GM19452 (cell line): ENCODE measurements around the gene ANAPC1.
A peak's percentile ranks its signal among the peaks of the same experiment; 100 is the strongest.
"Not testable (repeated sequence)": the region's sequence is repeated elsewhere in the genome, so short reads cannot be mapped to it uniquely, and the experiment has no call there.

ENCODE experiments used
- ATAC-seq: cut with Tn5 transposase; IDR thresholded peaks from one replicate; pipeline ENCODE4 v1.9.1; 2021; ENCODE audit not compliant: unreplicated experiment

The ANAPC1 gene

DNA sequence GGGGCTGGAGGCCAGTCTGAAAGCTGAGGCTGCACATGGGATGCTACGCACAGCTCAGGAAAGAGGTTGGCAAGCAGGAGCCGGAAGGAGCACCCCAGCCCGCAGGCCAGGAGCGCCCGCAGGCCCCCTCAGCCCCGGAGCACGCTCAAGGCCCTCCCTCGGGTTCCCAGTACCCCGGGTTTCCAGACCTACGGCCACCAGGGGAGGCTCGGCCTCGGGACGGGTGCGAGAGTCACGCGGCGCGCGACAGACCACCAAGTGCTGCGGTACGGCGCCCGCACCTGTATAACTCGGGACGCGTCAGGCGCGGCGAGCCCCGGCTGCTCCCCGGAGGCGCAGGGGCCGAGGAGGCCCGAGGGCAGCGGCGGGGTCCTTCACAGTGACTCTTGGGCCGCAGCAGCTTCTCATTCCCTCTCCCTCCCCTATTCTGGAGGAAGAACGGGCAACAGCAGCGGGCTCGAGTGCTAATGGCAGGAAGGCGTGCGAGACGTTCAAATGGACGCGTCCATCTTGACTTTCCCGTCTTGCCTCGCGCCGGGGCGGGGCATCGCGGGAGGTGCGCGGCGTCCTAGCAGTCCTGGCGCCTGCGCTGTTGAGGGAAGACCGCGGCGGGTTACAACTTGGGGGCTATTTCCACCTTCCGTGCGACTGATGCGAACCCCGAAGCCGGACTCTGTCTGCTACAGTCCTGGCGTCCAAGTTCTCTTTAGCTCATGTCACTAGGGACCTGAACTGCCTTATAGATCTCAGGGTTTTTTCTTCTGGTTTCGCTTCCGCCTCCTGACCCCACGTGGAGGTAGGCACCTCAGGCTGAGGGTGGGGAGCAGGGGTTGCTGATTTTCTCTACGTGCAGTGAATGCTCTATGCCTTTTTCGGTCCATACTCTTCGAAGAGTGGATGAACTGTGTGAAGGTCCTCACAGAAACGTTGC, at the start of gene ANAPC1:
Gene ANAPC1, minus strand, starts transcription at position 533 of the 931 bp plus-strand sequence. CDS start 3,368 bp downstream, outside the sequence.
- ATAC-seq = peak; percentile 85

GRCh38 chr2:111932841-111933291, 48.9 kb upstream of the ANAPC1 start:
- ATAC-seq = no peak

DNA sequence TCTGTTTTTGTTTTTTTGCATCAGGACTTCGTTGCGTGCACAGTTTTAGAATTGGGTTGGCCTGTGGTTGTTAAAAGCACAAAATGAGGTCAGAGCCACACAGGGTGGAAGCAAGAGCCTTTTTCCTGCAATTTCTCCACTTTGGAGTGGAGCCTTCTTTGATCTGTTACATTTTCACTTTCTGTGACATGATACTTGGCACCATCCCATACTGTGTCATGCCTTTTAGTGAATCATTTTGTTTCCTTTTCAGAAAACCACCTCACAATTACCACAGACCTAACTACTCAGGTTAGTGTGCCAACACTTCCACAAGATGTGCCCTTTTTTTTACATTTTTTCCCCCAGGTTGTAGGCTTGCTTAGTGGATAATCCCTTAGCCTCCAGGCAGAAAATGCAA, 46.9 kb upstream of the ANAPC1 start:
- ATAC-seq = no peak

- no peak for ATAC-seq
Observed at GRCh38 chr2:111930409-111930808, 46.4 kb upstream of the ANAPC1 start.

- ATAC-seq = no peak
Observed at GRCh38 chr2:111927723-111928122, 43.7 kb upstream of the ANAPC1 start.

GRCh38 chr2:111924617-111925107, 40.7 kb upstream of the ANAPC1 start:
- ATAC-seq = no peak

DNA sequence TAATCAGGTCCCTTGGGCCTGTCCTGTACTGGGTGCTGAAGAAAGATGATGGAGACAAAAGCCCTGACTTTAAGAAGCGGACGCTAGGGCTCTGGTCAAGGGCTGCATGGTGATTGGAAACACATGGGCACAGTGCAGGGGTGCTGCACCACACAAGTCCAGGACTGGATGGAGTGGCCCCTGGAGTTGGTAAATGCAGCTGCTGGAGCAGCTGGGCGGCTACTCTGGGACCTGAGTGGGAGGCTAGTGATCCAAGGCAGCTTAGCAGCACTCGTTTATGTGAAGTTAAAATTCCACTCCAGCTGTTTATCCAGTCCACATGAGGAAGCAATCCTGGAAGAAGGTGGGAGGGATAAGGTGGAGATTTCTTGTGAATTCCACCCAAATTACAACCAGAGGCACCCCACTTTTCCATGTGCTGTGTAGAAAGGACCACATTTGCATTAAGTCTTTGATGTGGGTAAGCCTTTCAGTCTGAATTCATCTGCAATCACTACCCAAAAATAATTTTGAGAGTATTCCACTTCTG, 39.3 kb upstream of the ANAPC1 start:
- no peak for ATAC-seq

GRCh38 chr2:111919794-111920608, 36.0 kb upstream of the ANAPC1 start:
- ATAC-seq = no peak

- no peak for ATAC-seq
Observed at GRCh38 chr2:111919365-111919764, 35.4 kb upstream of the ANAPC1 start.

- ATAC-seq = no peak
Observed at GRCh38 chr2:111918383-111918806, 34.4 kb upstream of the ANAPC1 start.

- ATAC-seq = no peak
Observed at GRCh38 chr2:111917106-111917505, 33.1 kb upstream of the ANAPC1 start.

DNA sequence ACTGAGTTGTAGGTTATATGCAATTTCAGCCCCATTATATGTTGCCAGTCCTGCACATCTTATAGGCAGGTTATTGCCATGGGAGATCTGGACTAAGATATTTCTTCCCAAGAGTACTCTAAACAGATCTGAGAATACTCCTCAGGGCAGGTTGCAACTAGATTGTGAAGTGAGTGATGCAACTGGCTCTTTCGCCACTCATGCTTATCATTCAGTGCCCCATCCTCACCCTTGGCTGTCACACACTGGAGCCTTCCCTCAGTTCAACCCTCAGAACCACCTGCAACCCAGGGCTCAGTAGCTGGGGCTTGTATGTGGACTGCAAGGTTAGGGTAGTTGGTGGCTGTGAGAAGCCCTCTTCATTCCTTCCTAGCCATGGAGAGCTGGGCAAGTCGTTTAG, 28.6 kb upstream of the ANAPC1 start:
- ATAC-seq = no peak

- not testable (repeated sequence) for ATAC-seq
Observed at GRCh38 chr2:111911295-111911977, 27.4 kb upstream of the ANAPC1 start.

GRCh38 chr2:111910609-111911277, 26.8 kb upstream of the ANAPC1 start:
- ATAC-seq = no peak

DNA sequence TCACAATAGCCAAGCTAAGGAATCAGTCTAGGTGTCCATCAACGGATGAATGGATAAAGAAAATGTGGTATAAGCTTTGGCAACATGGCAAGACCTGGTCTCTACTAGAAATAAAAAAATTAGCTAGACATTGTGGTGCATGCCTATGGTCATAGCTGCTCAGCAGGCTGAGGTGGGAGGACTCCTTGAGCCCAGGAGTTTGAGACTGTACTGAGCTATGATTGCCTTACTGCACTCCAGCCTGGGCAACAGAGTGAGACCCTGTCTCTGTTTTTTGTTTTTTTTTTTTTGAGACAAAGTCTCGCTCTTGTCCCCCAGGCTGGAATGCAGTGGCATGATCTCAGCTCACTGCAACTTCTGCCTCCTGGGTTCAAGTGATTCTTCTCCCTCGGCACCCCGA, 26.0 kb upstream of the ANAPC1 start:
- ATAC-seq = not testable (repeated sequence)

GRCh38 chr2:111909079-111909478, 25.1 kb upstream of the ANAPC1 start:
- no peak for ATAC-seq

DNA sequence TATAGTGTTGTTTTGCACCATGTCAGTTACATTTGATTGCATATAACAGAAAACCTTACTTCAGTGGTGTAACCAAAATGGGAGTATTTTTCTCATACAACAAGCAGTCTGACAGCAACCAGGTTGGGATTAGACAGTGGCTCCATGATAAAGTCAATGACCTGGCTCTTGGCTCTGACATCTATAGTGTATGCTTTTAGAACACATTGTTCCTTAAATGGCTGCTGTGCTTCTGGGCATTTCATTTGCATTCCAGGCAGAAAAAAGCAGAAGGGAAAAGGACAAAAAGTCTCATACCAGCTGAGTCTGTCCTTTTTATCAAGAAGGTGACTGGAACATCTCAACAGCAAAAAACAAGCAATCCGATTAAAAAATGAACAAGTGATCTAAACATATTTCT, 24.6 kb upstream of the ANAPC1 start:
- no peak for ATAC-seq

DNA sequence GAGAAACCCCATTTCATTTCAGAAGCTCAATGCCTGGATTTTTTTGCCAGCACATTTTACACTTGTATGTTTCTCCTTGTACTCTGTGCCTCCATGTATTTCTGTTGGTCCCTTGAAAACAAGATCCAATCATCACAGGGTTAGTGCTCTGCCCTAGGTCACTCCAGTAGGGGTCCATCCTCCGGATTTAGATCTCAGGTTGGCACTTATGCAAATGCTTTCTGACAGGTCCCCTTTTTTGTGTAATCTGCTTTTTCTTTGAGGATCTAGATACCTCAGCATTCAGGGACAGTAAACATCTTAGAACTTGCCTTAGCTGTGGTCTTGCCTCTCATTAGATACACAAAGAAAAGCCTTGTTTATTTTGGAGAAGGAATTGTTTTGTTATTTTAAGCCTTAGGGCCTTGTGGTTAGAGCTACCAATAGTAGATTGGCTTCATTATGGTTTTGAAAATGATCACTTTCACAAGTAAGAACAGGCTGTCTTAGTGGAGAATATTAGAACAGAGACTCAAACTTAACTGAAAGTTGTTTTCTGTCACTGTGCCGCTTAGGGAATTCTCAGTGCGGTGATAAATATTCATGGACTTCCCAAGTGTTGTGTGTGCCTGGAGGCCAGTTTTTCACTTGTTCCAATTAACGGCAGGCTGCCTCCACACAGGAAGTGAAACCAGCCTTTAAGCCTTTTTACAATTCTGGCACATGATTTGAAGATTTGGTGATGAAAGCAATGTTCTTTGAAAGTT, 22.2 kb upstream of the ANAPC1 start:
- no peak for ATAC-seq

GRCh38 chr2:111905475-111905869, 21.5 kb upstream of the ANAPC1 start:
- ATAC-seq = not testable (repeated sequence)
